ENCODE results near the gene SP6.

The SP6 gene

GRCh38 chr17:47834756-47835155 is 16.2 kb downstream of the SP6 start:
- DNase-seq (ENCODE audit: low read depth), result no peak

- DNase-seq (ENCODE audit: low read depth), result no peak
Measured at GRCh38 chr17:47831934-47832327, 19.0 kb downstream of the SP6 start.

- peak; percentile 86 for DNase-seq (ENCODE audit: low read depth)
Measured at GRCh38 chr17:47831003-47831933, 19.7 kb downstream of the SP6 start, which contains the start of the genes LRRC46 and MRPL10. Gene LRRC46 (plus strand): TSS chr17:47831670. CDS start chr17:47831990, 320 bp downstream. Gene MRPL10 (minus strand): TSS chr17:47831541. CDS start chr17:47831511, 30 bp downstream.

- DNase-seq (ENCODE audit: low read depth), result no peak
Measured at GRCh38 chr17:47830396-47831002, 20.5 kb downstream of the SP6 start.

DNA sequence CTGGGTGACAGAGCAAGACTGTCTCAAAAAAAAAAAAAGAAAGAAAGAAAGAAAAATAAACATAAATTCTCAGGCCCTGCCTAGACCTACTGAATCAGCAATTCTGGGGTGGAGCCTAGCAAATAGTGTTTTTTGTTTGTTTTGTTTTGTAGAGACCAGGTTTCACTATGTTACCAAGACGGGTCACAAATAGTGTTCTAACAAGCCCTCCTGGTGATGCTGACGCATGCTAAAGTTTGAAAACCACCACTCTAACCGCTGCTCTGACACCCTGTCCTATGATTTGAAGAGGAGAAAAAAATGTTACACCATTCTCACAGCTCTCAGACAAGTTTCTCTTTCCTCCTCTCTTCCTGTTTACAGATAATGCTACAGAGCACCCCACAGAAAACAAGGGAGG is 21.1 kb downstream of the SP6 start:
- peak; percentile 27 for DNase-seq (ENCODE audit: low read depth)

DNA sequence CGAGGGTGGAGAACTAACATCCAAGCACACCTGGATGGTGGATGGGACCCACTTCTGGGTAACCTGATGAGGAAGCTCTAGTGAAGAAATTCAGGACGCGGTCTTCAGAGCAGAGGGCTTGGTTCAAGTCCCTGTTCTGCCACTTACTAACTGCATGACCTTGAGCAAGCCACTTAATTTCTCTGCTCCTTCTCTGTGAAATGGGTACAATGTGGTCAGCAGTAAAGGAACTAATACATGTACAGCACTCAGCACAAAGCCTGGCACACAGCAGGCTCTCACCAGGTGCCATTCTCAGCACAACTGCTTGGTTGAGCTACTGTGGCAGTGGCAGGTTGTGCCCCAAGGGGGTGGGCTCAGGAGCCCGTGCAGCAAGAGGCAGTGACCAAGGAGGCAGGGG is 27.4 kb downstream of the SP6 start:
- no peak for DNase-seq (ENCODE audit: low read depth)

- no peak for DNase-seq (ENCODE audit: low read depth)
Measured at GRCh38 chr17:47822785-47823184, 28.2 kb downstream of the SP6 start.

DNA sequence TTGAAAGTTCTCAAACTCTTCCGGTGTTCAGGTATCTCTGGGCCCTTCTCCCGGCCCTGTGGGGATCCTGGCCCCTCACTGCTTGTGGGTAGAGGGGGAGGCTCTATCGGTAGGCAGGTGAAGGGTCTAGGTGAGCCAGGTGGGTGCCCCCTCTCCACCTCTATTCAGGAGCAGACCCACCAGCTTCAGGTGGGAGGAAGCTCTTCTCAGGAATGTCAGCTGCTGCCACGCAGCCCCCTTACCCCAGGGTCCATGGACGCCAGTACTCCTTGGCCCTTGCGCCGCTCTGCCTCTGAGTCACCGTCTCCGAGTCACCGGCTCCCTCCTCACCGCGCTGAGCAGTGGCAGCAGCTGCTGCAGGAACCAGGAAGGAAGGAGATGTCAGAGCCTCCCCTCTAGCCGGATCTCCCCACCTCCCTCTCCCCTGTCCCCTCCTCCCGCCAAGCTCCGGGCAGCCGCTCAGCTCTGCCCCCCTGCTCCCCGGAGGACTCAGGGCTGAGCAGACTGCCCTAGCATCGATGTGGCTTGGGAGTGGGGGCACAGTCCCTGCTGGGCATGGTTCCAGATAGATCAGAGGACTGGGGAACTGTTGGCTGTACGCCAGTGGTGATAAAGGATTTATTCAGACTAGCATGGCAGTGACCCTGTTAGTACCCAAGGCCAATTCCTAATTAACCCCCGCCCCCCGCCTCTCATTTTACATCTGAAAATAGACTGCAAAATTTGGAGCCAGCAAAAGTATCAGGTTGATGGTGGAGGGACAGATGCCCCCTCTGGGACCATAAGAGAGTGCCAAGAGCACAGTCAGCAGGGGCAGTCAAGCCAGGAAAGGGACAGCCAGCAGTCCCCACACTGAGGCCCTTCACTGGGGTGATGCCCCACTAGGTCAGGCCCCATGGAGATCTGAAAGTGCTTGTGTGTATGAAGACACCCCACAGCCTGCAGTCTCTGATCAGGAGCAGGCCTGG is 29.3 kb downstream of the SP6 start, which contains the start of gene OSBPL7:
TSS of gene OSBPL7 (minus strand) at position 371 of the 968 bp plus-strand sequence. CDS start 1,516 bp downstream, outside the sequence.
- peak; percentile 67 for DNase-seq (ENCODE audit: low read depth)

DNA sequence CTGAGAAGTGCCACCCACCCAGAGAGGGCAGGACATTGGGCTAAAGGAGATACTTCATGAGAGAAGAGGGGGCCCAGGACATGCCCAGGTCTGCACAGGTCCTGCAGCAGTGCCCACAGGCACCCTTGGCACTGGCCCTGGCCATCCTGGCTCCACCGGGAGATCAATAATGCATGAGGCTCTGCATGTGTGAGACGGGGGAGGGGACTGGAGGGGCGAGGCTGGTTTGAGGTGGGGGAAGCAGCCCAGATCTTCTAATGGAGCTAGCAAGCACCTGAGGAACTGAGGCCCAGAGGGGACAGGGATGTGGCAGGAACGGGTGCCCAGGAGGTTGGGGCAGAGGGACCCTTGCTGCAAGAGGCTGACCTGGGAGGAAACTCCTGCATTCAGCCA is 29.9 kb downstream of the SP6 start:
- no peak for DNase-seq (ENCODE audit: low read depth)

DNA sequence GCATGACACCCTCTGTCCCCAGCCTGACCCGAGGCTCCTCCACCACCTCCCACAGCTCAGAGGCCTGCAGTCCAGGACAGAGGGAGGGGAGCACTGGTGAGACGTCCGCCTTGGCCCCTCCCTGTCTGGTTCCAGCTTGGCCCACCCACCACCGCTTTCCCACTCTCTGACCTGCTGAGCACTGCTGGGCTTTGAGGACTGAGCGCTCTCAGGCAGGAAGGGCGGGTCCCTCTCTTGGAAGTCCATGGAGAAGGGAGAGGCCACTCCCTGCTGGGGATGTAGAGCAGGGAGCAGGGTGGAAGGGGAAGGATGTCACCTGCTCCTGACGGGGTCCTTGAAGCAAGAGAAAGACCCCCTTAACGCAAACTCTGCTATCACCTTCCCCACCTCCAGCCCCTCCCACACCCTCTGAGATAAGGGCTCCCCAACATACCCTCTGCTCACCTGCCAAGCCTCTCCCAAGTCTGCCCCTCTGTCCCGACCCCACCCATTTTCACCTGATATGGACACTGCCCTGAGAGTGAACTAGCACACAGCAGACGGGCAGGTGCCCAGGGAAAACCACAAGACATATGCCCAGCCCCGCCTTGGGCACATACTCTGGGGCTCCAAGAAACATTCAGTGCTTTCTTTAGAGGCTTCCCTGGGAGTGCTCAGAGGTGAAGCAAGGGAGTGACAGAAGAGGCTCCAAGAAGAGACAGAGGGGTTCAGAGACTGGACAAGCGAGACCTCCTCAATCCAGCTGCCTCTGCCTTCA is 30.8 kb downstream of the SP6 start:
- no peak for DNase-seq (ENCODE audit: low read depth)

GRCh38 chr17:47819475-47819874 is 31.5 kb downstream of the SP6 start:
- no peak for DNase-seq (ENCODE audit: low read depth)

DNA sequence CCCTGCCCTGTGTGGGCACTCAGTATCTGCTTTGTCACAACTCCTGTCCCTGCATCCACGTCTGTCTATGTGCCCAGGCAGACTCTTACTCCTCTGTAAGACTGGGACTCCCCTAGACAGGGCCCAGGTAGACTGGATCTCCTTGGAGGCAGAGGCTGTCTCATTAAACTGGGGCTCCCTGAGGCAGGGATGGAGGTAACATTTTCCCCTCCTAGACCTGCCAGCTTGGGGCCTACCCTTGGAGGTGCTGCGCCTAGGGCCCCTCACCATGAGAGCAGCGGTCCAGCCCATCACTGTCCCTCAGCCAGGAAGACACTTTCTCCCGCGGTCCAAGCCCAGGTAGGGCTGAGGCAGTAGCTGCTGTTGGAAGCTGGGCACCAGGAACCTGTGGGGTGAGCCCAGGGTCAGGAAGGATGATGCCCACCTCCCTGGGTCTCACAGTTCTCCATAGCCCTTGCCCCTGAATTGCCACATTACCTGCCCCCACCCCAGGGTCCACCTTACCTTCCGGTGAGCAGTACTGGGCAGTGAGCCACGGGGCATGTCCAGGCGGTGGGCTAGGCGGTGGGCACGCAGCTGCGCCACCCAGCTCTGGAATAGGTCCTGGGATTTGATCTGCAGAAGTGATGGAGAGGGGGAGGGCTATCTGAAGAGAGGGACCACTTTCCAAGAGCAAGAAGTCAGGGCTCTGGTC is 32.8 kb downstream of the SP6 start:
- DNase-seq (ENCODE audit: low read depth), result no peak

GRCh38 chr17:47816947-47817346 is 34.0 kb downstream of the SP6 start:
- DNase-seq (ENCODE audit: low read depth), result no peak

DNA sequence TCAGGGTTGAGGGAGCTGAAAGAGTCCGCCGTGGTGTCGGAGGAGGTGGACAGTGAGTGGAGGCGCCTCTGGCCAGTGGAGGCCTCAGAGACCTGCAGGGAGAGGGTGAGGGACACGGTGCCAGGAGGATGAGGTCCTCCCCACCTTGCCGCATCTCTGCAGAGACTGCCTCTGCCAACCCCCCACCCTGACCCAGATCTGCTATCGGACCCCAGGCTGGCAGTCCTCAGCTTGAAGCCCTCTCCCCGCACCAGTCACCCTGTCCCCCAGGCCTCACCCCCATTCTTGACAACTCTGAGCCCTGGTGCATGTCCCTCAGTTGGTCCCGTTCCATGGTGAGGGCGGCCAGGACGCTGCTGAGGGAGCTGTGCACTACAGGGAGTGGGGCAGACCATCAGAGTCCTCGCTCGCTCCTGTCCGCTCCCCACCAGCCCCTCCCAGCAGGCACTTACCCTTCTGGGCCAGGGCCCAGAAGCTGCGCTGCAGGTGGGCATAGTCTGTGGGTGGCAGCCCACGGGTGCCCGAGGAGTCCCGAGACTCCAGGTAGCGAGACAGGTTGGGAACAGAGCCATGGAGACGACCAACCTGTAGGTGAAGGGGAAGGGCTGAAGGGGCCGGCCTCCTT is 34.7 kb downstream of the SP6 start:
- no peak for DNase-seq (ENCODE audit: low read depth)

- DNase-seq (ENCODE audit: low read depth), result no peak
Measured at GRCh38 chr17:47815106-47815918, 35.7 kb downstream of the SP6 start.

DNA sequence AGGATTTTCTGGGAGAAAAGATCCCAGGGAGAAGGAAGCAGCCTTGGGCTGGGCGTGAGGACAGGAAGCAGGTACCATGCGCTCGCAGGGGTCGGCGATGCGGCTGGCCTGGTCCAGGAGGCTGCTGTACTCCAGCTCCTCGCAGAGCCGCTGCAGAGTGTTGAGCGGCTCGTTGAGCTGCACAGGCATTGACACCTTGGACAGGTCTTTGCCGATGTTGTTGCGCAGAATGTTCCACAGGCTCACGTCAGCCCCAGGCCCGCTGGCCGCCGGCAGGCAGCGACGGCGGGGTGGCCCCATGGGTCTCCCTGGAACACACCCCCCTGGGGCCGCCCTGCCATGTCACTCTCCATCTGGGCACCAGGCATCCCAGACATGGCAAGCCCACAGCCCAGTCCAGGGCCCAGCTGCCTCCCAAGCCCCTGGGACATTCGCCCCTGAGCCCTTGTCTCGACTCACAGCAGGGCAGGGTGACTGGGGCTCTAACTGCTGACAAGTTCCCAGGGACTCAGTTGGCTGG is 37.4 kb downstream of the SP6 start:
- no peak for DNase-seq (ENCODE audit: low read depth)

DNA sequence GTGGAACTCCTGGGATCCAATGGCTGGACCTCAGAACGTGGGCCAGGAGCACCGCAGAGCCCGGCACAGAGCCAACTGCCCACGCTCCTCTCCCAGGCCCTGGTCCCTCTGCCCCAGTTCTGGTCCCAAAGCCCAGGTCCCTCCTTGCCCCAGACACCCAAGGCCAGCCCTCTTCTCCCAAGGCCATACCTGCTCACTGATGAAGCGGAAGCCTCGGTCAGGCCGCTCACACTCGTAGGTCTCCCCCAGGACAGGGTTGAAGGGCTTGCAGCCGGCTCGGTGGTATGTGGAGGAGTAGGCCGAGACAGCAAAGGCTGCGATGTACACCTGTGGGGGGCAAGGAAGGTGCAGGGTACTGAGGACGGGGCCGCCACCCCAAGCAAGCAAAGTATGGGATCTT is 37.9 kb downstream of the SP6 start:
- DNase-seq (ENCODE audit: low read depth), result no peak

GRCh38 chr17:47812146-47812920 is 38.6 kb downstream of the SP6 start:
- no peak for DNase-seq (ENCODE audit: low read depth)

Measured in activated T-helper 1 cell treated with Interleukin-2 at 50 U/mL for 16 hours (primary cell).